Ureter (tissue), 1 donor: ENCODE results near the gene HLA-DPA1. TPM values are rescaled to one million over a fixed set of nuclear protein-coding genes. Genes with fewer than 3 reads are reported as not detected.
A peak's percentile ranks its signal among the peaks of the same experiment; 100 is the strongest.
"Not testable (repeated sequence)": the region's sequence is repeated elsewhere in the genome, so short reads cannot be mapped to it uniquely, and the experiment has no call there.

Experiments
- DNase-seq: peaks from one replicate; pipeline ENCODE4 v3.0.0-alpha.2; 2020; ENCODE audit warnings: low spot score
- total RNA-seq: library from RNA; stranded (reverse); gene quantifications from one replicate; pipeline ENCODE4 v1.2.4, GENCODE V29; 2023
- donor health status: DM: yes; HTN: yes; CAD: no.

Gene HLA-DPA1
- 145 TPM for total RNA-seq

DNA sequence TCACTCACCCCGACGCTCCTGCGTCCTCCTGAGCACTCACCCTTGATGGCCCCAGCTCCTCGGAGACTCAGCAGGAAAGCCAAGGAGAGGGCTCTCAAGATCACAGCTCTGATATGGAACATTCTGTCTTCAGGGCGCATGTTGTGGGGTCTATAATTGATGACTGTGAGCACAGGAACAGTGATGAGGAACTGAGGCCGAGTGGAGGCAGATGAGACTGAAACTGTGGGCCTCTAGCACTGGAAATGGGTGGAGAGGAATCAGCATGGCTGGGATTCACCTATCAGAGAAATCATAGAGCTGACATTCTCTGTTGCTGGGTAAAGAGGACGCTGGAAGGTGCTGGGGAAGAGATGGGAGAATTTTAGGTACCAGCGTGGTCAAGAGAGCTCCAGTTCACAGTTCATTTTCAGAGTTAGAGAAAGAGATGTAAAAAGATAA is at the start of gene HLA-DPA1:
Gene HLA-DPA1 (minus strand): TSS at position 219 of the 441 bp plus-strand sequence.
- peak; percentile 48 for DNase-seq

DNA sequence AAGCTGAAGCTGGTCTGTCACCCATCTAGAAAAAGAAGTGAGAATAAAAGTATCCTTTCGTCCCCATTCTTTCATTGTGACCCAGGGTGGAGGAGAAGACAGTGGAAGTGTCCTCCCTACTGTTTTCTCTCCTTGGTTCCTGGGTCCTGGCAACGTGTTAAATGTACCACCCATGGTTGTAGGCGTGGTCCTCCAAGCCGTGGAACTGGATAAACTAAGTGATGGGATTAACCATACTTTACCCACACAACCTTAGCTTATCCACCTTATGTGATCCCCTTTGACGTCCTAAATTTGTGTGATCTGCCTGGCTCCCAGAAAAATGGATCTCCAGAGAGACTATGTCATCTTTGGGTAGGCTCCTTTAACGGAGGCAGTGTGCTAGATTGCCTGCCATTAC is 49.7 kb upstream of the HLA-DPA1 start:
- no peak for DNase-seq

DNA sequence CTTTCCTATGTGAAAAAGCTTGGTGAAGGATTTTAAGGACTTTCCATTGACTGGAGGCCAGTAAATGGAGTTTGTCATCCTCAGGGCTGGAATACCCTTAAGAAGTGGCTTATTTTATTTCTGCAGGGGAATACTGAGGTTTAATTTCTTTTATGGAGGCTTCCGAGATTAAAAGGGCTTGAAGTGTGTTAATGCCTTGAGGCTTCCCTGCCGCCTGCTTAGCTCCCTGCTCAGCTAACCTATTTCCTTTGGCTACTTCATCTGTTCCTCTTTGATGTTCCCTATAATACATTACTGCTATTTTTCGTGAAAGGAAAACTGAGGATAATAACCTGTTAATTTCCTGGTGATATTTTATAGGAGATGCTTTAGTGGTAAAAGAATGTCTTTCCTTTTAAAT is 46.6 kb upstream of the HLA-DPA1 start:
- no peak for DNase-seq

DNA sequence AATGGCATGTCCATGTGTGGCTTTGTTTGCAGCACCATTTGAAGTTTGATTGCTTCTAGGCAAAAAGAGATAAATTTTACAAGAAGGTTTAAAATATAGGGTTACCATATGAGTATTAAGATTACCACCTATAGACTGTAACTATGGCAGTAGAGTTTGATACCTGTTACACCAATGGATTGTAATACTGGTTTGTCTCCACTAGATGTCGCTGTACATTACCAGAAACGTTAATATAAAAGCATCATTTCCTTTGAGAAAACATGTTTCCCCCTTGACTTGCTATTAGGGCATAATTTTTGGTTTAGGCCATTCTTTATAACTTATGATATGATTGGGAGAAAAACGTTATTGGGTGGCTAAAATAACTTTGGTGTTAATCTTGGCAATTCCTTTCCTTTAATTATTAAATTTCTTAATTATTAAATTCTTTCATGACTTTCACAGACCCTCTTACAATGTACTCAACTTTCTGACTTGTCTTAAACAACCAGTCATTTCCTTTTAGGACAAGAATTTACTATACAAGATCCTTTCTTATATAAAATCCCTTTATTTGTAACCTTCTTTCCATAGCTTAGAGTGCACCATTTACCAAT is 45.2 kb upstream of the HLA-DPA1 start:
- DNase-seq: no peak

DNA sequence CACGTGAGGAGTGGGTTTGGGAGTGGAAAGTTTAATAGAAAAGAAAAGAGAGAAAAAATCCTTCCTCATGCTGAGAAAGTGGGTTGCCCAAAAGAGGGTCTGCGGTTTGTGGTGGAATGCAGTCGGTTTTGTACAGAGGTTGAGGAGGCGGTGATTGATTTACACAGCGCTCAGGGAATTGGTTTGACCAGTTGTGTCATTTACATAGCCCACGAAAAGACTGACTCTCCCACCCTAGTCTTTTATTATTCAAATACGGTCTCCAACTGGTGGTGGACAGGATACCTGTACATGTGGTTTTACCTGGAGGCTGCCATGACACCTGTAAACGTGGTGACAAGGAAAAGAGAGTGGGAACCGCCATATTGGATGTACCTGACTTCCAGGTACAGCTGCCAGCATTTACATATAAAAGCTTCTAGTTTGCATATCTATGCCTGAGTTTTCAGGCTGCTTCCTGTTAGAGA is 44.4 kb upstream of the HLA-DPA1 start:
- no peak for DNase-seq

DNA sequence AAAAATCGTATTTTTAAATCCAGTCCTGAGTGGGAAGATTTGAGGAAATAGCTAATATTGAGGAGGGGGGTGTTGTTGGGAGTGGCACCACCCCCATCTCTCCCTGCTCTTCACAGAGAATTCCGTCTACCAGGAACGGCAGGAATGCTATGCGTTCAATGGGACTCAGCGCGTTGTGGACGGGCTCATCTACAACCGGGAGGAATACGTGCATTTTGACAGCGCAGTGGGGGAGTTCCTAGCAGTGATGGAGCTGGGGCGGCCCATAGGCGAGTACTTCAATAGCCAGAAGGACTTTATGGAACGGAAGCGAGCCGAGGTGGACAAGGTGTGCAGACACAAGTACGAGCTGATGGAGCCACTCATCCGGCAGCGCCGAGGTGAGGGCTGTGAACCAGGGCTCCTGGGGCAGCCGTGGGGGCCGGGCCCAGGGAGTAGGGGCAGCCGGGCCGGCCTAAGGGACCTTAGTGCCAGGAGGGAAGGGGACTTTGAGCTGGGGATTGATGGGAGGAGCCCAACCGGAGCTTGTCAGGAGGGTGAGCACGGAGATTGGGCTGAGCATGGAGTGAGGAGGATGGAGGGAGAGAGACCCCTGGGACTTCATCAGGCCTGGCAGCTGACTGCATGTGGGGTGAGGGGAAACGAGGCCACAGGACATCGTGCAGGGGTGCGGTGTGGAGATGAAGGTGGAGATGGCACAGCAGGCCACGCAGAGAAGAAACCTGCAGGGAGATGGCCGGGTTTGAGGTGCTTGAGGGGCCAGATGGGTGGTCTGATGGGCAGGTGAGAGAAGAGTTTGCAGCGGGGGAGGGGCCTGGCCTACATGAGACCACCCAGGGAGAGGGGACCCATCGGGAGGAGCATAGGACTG is 43.6 kb upstream of the HLA-DPA1 start:
- no peak for DNase-seq

DNA sequence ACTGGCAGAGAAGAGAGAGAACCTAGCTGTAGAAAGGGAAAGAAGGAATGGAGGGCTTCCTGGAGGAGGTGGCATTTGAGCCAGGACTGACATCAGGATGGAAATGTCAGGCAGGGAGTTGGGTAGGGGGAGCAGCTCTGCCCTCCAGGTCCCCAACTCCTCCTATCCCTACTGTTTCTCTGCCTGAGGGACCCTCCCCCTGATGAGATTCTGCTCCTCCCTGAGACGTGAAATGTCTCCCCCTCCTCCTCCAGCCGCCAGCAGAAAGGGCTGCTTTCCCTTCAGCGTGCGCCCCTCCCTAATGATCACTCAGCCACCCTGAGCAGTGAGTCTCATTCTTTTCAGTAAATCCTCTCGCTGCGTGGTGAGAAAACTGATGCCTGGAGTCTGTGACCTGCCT is 43.0 kb upstream of the HLA-DPA1 start:
- no peak for DNase-seq

DNA sequence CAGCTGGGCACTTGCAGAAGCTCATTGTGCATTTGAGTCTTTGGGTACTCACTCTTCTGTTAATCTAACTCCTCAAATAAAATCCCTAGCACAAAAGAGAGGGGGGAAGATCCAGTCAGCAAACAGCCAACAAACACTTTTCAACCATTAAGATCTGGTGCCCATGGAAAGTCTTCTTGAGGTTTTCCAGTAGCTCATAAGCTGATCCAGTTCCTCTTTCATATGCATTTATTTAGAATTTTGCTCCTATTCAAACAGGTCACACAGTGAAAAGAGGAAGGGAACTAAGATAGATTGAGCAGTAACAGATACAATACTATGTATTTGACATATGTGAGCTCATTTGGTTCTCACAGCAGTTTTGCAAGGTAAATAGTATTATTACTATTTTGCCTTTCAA is 41.0 kb upstream of the HLA-DPA1 start:
- no peak for DNase-seq

DNA sequence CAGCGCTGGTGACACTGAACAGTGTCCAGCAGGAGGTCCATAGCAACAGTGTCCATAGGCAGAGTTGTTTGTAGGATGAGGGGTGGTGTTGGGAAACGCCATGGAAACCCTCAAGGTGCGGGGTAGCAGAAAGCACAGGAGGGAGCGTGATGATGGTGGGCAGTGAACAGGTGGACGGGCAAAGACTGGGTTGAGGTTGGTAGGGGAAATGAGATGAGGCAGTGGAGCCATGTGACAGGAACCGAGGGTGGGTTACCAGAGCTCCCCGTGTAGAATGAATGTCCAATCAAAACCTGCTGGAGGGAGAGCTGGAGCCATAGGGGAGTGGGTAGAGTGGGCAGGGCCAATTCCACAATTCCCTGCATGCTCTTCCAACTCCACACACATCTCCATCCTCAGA is 40.3 kb upstream of the HLA-DPA1 start:
- no peak for DNase-seq

DNA sequence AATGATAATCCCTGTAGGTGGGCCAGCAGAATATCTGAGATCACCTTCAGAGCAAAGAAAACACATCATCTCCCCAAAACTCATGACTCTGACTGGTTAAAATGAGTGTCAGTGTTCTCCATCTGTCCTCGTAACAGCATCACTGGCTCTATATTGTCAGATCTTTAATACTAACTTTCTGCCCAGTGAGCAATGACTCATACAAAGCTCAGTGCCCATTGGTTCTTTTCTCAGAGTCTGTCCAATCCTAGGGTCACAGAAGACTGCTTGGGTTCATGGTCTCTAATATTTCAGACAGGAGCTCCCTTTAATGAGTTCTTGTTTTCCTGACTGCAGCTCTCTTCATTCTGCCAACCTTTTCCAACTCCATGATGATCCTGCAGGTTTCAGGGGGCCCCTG is 38.7 kb upstream of the HLA-DPA1 start:
- no peak for DNase-seq

DNA sequence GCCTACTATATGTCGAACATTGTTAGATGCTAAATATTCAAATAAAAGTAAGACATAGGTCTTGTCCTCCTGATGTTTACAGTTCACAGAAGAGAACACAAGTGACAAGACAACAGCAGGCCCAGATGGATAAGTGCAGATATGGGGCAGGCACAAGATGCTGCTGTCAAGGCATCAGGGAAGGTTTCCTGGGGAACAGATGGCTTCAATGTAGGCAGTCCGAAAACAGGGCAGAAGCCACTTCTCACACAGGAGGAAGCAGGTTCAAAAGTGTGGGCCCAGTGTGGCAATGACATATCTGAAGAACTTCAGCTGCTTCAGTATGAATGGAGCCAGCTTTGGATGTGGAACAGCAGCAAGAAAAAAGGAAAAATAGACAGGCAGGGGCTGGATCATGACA is 34.9 kb upstream of the HLA-DPA1 start:
- no peak for DNase-seq

DNA sequence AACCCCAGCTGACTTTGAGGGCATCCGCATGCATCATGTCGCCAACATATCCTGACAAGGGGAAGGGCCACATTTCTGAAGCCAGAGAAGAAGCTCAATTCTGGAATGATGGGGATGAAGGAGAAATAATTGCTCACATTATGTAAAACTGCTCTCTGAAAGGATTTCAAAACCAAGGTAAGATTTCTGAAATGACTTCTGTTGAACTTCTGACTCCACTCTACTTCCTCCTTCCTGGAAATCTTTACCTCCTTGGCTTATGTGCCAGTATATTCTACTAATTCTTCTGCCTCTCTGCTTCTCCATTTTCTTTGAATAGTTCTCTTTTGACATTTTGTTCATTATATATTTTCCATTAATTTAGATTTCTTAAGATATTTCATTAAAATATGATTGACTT is 34.2 kb upstream of the HLA-DPA1 start:
- no peak for DNase-seq

DNA sequence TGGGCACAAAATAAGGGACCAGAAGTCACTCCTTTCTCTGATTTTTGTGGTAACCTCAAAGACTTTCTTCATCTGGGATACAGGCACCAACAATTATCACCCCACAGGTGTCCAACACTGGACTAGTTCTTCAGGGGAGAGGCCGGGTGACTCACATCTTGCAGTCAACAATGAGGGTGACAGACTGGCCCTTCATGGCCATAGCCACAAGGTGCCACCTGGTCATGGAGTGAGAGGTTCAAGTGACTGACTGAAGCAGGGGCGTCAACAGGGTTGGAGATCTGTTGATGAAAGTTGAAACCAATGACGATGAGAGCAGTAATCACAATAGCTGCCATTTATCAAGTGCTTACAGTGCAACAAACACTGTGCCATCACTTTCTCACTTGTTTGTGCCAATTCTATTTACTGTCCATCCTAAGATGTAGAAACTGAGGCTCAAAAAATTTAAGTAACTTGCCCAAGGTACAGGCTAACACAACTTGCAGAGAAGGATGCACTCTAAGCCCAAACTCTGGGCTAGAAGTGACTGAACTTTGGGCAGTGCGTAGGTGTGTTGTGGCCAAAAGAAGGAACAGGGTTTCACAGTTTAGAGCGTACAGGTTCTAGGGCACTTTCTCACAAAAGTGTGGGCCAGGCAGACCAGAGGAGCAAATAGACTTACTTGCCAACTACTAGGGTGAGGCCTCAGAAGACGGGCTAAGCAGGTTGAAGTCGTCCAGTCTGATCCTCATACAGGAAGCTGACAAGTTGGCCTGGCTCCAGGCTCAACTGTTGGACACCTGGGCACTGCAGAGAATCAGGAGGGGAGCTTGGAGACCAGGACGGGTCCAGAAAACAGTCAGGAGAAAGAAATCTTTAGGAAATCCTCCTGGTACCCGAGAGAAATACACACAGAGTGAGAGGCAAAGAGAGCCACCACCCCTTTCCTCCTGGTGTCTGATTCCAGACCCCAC is 32.7 kb upstream of the HLA-DPA1 start:
- peak; percentile 88 for DNase-seq

DNA sequence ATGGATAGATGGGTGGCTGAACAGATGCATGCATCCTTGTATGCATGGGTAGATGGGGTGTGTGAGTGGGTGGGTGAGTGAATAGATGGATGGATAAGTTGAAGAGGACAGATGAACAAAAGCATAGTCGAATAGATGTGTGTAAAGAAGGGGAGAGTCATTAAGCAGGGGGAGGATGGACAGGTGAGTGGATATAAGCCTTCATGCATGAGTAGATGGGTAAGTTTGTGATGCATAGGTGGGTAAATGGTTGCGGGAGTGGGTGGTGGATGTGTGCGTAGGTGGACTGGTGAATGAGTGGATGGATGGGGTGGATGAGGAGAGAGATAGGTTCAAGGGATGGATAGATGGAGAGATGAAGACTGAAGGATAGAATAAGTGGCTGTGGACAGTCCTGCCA is 31.9 kb upstream of the HLA-DPA1 start:
- DNase-seq: no peak

DNA sequence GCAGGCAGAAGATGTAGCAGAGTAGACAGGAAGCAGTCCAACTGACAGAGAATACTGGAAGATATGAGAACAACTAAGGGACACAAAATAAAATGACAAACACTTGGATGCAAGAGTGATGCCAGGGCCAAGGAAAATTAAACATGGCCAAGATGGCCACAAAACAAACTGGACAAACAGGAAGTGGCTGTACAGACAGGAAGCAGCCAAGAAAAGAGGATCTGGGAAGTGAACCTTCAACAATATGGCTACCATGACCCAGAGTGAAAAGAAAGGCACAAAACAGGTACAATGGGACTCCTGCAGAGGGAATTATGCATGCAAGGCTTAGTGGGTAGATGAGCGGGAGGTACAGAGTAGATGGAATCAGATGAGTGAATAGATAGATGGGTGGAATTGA is 31.4 kb upstream of the HLA-DPA1 start:
- no peak for DNase-seq

DNA sequence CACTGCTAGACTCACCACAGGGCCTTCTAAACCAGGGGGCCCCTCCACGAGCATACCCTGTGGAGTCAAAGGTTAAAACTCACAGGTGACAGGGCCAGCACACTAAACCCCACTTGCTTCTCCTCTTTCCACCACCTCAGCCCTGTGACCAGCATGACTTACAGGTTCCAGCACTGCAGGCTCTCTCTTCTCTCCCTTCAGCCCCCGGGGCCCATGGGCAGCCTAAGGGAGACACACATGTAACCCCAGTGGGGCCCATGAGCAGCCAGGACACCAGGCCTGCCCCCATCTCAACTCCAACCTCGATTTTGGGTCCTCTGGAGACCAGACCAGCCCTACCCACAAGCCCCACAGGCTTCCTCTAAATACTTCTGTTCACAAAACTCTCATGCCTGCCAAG is 30.3 kb upstream of the HLA-DPA1 start:
- no peak for DNase-seq

DNA sequence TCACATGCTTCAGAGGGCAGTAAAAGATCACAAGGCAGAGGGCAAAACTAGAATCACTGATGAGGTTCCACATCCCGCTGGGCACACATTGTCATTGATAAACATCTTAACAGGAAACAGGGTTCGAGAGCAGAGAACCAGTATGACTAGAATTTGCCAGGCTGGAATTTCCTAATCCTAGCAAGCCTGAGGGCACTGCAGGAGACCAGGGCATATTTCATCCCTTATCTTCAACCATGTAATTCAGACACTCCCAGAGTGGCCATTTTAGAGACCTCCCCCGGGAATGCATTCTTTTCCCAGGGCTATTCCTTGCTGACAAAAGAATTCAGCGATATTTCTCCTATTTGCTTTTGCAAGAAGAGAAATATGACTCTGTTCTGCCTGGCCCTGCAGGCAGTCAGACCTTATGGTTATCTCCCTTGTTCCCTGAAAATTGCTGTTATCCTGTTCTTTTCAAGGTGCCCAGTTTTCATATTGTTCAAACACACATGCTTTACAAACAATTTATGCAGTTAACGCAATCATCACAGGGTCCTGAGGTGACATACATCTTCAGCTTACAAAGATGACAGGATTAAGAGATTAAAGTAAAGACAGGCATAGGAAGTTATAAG is 27.8 kb upstream of the HLA-DPA1 start:
- DNase-seq: not testable (repeated sequence)

DNA sequence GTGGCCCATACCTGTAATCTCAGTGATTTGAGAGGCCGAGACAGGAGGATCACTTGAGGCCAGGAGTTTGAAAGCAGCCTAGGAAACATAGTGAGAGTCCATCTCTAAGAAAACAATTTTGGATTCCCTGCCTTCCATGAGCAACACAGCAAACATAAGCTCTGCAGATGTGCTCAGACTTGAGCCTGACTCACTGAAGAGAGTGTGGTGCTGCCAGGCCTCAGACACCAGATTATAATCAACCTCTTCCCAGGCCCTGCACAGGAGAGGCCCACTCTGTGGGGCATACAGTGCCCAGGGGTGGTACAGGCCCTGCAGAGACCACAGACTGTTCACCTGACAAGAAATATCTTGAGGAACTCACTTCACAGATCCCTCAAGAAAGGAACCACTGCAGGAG is 22.2 kb upstream of the HLA-DPA1 start:
- no peak for DNase-seq

DNA sequence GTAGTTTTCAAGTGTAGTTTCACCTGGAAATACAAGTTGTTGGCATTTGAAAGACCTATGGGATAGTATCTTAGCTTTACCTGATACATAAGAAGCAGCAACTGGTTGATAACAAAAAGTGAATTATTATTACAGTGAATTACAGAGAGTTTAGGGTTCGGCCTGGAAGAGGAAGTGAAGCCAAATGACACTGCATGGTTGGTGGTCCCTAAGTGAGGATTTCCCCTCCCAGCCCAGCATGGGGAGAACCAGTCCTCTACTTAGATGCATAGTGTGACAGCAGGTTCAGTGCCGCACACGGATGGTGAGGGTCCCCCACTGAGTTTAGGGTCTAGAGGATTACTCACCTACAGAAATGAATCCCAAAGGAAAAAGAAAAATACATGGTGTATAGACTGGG is 20.4 kb upstream of the HLA-DPA1 start:
- DNase-seq: no peak

DNA sequence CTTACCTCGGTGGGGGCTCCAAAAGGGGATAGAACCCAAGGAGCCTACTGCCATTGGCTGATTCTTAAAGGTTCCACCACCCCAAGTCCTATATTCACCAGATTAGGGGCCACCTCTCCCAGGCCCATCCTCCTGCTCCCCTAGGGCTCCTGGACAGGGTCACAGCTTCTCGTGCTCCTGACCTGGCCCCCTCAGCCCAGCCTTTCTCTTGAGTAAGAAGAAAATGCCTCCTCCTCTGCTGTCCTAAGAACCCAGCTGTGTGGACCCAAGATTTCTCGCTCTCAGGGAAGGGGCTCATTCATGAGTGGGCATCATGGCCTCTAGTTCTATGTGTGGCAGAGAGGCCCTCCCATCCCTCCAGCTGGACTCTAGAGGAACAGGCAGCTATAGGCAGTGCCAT is 18.9 kb upstream of the HLA-DPA1 start:
- DNase-seq: no peak

DNA sequence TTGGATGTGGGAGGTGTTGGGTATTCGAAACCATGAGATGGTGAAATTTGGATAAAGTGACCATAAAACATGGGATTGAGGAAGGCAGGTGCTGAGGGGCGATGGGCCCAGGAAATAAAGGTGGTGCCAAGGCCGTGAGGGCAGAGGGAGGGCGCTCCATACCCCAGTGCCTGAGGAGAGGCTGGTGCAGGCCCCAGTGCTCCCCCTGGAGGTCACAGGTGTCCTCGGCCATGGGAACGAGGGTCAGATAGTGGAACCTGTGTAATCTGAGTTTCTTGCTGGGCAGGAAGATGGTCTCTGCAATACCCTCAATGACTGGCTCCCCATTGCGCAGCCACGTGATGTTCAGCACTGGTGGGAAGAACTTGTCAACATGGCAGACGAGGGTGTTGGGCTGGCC is 18.5 kb upstream of the HLA-DPA1 start:
- no peak for DNase-seq
